GM10266 (cell line): ENCODE measurements around the gene HIF3A.

Source experiments
- DNase-seq: peaks from one replicate; pipeline ENCODE4 v3.0.0; 2012; ENCODE audit errors: extremely low spot score
- CTCF ChIP-seq: IDR thresholded peaks from 2 replicates; pipeline ENCODE4 v1.5.1; 2012; ENCODE audit warnings: mild to moderate bottlenecking, low read depth; ENCODE audit not compliant: control insufficient read depth, insufficient read depth; ENCODE audit errors: missing control alignments

Gene HIF3A

GRCh38 chr19:46392837-46393236 lies 96.0 kb downstream of the HIF3A start:
- TF ChIP-seq CTCF = no peak
- no peak for DNase-seq
